ENCODE results near the gene ANKRD6. TPM values are rescaled to one million over a fixed set of nuclear protein-coding genes. Genes with fewer than 3 reads are reported as not detected.
A peak's percentile ranks its signal among the peaks of the same experiment; 100 is the strongest.

The ANKRD6 gene
- total RNA-seq, 1 donor: 15.3 TPM

DNA sequence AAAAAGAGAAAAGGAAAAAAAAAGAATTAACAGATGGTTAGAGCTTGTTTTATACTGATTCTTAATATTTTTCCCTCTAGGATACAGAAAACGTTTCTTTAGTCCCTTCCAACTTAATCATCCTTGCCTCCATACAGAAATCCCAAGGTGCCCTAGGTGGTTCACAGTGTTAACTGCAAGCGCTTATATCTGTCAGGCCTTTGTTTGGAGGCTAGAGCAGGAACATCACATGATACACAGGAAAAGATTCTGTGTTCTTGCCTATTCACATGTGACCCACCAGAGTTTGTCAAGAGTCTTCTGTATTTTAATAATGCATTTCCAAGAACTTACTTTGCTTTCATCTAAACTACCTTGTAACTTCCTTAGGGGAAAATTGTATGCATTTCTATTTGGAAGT, 31.3 kb downstream of the ANKRD6 start:
- no peak for DNase-seq (ENCODE audit: low read depth in 2 of 3, low spot score in 2 of 3)

GRCh38 chr6:89467437-89467836, 34.5 kb downstream of the ANKRD6 start:
- DNase-seq (ENCODE audit: low read depth in 2 of 3, low spot score in 2 of 3): no peak

GRCh38 chr6:89468998-89469397, 36.0 kb downstream of the ANKRD6 start:
- DNase-seq (ENCODE audit: low read depth in 2 of 3, low spot score in 2 of 3): peak in 1 of 3 donors; percentile 26

- DNase-seq (ENCODE audit: low read depth in 2 of 3, low spot score in 2 of 3): no peak
These were observed 38.4 kb downstream of the ANKRD6 start for GRCh38 chr6:89471287-89471867.

GRCh38 chr6:89475101-89475500, 42.1 kb downstream of the ANKRD6 start:
- peak in 1 of 3 donors; percentile 4 for DNase-seq (ENCODE audit: low read depth in 2 of 3, low spot score in 2 of 3)

GRCh38 chr6:89475634-89476033, 42.7 kb downstream of the ANKRD6 start:
- DNase-seq (ENCODE audit: low read depth in 2 of 3, low spot score in 2 of 3): peak in 1 of 3 donors; percentile 55

DNA sequence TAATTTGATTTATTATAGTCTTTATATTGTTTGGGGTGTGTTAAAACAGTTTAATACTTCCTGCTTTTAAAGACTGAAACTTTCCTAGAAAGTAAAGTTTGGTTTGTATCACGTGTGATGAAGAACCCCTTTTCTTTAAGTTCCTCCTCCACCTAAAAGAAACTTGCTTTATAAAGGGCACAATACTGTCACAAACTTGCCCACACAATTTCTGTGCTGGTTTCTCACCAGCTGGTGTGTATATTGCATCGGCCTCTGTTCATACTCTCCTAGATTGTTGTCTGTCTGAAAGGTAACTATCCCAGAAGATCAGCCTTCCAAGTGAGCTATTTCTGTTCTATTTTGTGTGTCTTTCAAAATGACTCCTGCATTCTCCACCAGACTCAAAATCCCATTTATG, 46.9 kb downstream of the ANKRD6 start:
- DNase-seq (ENCODE audit: low read depth in 2 of 3, low spot score in 2 of 3): no peak

DNA sequence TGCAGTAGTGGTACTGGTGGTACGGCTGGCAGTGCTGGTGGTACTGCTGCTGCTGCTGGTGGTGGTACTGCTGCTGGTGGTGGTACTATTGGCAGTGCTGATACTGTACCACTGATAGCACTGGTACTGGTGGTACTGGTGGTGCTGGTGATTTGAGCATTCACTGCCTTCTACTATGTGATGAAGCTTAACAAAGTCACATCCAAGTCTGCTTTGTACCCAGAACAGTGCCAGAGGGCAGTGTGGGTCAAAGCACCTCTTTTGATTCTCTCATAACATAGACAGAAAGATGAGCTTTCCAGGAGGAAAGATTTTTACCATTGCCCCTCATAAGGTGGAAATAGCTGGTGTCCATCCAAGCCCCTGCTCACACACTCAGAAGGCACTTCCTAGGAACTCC, 48.7 kb downstream of the ANKRD6 start:
- no peak for DNase-seq (ENCODE audit: low read depth in 2 of 3, low spot score in 2 of 3)

GRCh38 chr6:89482126-89482525, 49.2 kb downstream of the ANKRD6 start:
- DNase-seq (ENCODE audit: low read depth in 2 of 3, low spot score in 2 of 3): no peak

DNA sequence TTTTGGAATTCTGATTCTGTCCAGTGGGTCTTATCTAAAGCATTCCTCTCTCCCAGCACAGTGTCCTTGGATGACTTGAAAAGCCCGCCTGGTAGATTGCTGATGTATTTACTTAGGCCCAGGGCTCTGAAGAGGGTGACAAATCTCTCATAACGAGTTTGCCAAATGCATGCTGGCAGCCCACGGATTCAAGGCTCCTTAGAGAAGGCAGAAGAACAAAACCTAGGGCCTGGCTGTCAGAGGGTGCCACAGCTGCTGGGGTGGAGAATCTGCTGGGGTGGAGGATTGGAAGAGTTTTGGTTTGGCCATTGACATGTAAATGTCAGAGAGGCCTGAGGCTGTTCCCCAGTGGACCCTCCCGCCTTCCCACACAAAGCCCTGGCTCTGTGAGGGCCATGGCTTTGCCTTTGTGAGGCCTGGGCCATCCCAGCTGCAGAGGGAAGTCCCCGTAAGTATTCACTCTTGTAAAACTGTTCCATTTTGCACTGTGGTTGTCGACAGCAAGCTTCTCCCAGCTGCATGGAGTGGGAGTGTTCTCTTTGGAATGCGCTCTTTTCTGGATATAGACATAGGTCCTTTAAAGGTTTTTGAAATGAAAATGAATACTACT, 50.3 kb downstream of the ANKRD6 start:
- DNase-seq (ENCODE audit: low read depth in 2 of 3, low spot score in 2 of 3): no peak

GRCh38 chr6:89485320-89485719, 52.4 kb downstream of the ANKRD6 start:
- DNase-seq (ENCODE audit: low read depth in 2 of 3, low spot score in 2 of 3): no peak

GRCh38 chr6:89487864-89488263, 54.9 kb downstream of the ANKRD6 start:
- no peak for DNase-seq (ENCODE audit: low read depth in 2 of 3, low spot score in 2 of 3)

DNA sequence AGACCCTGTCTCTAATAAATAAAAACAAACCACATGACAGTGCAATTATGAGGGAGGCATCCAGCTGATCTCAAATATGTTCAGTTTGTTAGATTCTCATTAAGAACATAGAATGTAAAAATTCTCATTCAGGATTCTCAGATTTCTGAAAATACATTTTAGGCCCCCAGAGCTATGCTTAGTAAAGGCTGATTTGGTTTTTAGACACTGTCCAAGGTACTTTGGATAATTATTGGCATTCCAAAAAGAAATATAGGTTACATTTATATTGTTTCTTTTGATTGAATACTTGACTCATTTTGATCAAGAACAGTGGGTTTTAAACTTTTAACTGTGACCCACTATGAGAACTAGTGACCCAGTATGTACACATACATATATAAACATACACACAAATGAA, 55.5 kb downstream of the ANKRD6 start:
- no peak for DNase-seq (ENCODE audit: low read depth in 2 of 3, low spot score in 2 of 3)

DNA sequence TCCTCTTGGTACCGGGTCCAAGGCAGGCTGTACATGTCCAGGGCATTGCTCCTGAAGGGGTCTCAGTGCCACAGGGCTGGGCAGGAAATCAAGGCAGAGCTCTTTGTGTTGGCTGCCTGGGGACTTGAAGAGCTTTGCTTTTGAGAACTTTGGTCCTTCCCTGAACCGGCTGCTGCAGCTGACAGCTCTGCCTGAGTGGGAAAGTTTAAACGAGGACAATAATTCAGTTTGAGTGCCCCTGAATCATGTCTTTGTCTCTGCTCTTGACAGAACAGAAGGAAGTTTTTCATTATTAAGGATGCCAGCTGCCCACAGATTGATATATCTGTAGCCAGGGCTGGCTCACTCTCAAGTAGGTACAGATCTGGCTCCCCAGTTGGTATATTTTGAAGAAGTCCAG, 56.1 kb downstream of the ANKRD6 start:
- peak in 1 of 3 donors; percentile 36 for DNase-seq (ENCODE audit: low read depth in 2 of 3, low spot score in 2 of 3)

DNA sequence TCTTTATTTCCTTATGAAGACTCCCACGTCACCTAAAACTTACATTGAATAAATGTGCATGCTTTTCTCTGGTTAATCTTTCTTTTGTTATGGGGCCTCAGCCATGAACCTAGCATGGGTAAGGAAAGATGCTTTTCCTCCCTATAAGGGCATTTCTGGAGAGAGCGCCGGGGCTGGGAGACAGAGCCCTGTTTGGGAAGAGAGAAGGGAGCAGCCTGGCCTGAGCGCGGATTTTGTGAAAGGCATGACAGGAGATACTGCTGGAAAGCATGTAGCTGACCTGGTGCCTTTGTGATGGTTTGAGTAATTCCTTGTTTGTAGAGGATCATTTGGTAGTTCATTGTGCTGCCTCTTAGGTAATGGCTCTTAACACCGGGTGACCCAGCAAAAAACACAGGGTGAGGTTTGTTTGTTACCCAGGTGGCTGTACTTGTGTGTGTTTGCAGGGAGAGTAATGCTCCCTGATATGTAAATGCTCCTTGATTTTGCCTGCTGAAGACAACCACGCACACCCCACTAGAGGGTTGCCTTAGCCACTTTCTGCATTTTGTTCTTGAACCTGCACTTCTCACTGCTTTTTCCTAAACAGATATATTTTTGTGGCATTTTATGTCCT, 59.2 kb downstream of the ANKRD6 start:
- DNase-seq (ENCODE audit: low read depth in 2 of 3, low spot score in 2 of 3): no peak

DNA sequence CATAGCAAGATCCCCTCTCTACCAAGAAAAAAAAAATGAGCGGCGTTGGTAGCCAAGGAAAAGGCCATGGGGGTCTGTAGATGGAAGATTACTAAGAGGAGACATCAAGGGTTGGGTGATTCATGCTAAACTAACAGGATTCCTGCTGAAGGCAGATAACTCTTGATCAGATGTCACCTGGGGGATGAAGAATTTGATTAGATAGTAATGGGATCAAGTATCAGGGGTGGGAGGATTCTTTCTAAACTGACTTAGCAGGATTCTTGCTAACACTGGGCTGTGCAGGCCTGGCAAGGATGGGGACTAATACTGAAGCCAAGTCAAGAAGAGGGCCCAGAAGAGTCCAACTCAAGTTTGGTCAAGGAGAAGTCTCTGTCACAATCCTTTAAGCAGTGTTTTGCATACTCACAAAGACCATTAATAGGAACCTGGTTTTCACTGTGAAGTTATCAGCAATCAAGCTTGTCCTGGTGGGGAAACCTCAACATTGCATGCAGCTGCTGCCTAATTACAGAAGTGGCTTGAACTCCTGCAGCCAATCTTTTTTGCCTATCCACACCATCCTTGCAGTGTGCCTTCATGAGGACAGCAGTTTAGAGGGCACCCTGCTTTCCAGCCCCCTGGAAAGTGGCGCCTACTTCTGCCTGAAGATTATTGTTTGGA, 61.3 kb downstream of the ANKRD6 start:
- peak in 1 of 3 donors; percentile 71 for DNase-seq (ENCODE audit: low read depth in 2 of 3, low spot score in 2 of 3)

- DNase-seq (ENCODE audit: low read depth in 2 of 3, low spot score in 2 of 3): peak in 1 of 3 donors; percentile 59
These were observed 63.1 kb downstream of the ANKRD6 start for GRCh38 chr6:89495961-89496535.

- no peak for DNase-seq (ENCODE audit: low read depth in 2 of 3, low spot score in 2 of 3)
These were observed 67.7 kb downstream of the ANKRD6 start for GRCh38 chr6:89500611-89501010.

DNA sequence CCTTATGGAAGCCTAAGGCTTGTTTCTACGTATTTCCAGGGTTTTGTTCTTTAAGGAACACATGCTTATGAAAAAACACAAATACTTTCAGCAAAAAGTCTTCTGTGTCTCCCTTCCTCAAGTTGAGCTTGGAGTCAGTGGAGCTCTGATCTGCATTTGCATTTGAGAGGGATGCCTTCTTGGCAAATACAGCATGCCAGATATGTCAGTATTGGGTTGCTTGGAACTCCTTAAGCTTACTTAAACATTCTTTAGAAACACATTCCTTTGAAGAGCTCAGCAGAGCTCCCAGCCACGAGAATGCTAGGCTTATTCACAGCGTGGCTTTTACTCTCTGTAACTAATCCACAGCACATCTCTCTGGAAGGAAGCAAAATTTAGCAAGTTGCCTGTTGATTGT, 68.3 kb downstream of the ANKRD6 start:
- no peak for DNase-seq (ENCODE audit: low read depth in 2 of 3, low spot score in 2 of 3)

DNA sequence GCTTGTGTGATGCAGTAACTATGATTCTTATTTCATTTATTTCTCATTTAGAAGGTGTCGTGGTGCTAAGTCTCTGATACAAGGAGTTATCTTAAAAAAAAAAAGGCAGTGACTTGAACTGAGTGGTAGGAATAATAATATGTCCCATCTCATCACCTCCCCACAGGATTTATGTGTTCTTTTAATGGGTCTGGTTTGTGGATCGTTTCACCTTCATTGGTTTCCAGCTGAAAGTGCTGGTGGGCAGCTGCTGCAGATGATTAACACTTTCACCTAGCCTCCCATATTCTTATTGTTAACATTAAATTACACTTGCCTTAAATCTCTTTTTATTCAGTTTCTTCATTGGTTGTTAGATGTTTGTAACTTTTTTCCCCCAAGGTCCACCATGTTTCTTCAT, 68.8 kb downstream of the ANKRD6 start:
- no peak for DNase-seq (ENCODE audit: low read depth in 2 of 3, low spot score in 2 of 3)

DNA sequence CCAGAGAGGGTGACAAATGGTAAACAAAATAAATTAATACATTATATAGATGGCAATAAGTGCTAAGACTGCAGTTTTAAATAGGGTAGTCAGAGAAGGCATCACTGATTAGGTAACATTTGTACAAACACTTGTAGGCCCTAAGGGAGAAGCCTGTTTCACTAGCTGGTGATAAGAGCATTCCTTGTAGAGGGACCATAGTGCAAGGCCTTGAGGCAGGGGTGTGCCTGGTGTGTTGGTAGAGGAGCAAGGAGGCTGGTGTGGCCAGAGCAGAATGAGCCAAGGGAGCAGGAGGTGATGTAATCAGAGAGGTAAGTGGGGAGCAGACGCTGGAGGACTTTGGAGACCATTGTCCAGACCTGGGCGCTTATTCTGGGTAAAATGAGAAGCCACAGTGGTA, 70.7 kb downstream of the ANKRD6 start:
- DNase-seq (ENCODE audit: low read depth in 2 of 3, low spot score in 2 of 3): no peak
